ENCODE data around the gene RIC8A.
"Not testable (repeated sequence)": the region's sequence is repeated elsewhere in the genome, so short reads cannot be mapped to it uniquely, and the experiment has no call there.

The RIC8A gene

DNA sequence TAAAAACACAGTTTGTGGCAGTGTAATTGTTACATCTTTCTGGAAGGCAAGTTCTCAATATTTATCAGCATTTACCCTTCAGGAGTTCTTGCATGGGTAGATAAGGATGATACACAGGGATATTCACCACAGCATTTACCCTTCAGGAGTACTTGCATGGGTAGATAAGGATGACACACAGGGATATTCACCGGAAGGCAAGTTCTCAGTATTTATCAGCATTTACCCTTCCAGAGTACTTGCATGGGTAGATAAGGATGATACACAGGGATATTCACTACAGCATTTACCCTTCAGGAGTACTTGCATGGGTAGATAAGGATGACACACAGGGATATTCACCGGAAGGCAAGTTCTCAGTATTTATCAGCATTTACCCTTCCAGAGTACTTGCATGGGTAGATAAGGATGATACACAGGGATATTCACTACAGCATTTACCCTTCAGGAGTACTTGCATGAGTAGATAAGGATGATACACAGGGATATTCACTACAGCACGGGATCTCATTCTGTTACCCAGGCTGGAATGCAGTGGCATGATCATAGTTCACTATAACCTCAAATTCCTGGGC, 13.2 kb downstream of the RIC8A start:
- DNase-seq (ENCODE audit: low read depth): not testable (repeated sequence)

DNA sequence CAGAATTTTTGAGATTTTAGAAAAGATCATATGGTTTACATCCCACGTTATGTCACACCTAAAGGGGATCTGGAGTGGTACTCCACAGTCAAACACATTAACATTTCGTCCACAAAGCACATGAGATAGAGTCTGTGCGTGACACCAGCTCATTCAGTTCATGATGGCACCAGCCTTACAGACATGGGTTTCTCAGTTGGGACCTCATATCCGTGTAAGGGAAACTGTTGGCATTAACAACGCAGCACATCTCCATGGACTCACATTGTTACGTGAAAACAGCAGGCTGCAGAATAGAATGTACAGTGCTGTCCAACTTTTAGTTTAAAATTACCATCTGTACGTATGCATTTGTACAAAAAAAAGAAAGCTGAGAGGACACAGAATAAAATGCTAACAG, 14.0 kb downstream of the RIC8A start:
- DNase-seq (ENCODE audit: low read depth): no peak

DNA sequence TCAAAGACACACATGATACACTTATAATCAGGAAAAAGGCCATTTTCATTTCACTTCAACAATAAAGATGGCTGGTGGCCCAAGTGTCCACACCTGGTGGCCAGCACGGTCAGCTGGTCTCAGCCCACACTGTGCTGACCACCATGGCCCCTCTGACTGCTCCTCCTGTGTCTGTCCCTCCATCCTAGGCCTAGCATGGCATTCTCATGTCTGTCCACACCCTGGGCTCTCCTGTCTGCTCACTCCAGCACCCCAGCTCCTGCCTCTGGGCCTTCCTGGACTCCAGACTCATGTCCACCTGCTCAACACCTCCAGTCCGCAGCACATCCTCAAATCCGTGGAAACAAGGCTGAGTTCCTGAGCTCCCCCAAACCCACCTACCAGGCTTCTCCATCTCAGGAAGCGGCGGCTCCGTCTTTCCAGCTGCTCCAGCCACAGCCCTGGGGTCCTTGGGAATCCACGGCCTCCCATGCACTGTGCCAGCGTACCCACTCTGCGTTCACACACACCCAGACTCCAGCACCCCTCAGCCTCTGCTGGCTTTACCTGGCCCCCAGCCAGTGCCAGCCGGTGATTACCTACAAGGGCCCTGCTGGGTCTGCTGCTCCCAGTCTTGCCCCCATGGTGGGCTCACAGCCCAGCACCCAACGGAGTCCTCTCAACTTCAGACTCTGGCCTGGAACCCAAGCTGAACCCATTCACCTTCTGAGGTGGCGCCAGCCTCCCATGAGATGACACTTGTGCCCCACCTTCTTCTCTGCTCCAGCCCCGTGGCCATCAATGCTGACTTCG, 14.7 kb downstream of the RIC8A start:
- no peak for DNase-seq (ENCODE audit: low read depth)

DNA sequence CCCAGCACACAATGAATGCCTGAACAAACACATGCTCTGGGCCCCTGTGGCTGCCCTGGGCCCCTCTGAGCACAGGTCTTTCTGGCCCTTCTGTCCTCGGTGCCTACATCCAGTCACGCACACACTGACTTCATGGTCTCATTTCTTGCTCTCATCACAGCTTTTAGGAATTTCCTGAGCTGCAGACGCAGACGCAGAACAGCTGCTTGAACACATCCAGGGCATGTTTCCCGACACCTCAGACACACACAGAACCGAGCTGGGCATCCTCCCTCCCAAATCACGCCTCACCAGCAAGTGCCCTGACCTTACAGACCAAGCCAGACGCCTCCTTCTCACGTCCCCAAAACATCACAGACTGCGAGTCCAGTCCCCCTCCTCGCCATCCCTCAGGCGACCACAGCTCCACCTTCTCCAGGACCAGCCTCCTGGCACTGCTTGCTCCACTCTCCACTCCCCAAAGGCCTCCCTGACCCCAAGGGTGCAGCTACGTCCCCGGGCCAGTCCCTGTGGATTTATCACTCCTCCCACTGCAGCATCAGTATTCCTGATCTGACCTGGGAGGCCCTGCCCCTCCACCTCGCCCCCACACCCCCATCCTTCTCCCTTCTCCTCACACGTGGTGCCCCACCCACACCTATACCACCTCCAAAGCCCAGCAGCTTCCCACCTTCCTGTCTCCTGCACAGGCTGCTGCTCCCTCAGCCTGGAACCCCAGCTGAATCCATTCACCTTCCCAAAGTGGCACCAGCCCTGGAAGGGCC, 15.7 kb downstream of the RIC8A start:
- no peak for DNase-seq (ENCODE audit: low read depth)

DNA sequence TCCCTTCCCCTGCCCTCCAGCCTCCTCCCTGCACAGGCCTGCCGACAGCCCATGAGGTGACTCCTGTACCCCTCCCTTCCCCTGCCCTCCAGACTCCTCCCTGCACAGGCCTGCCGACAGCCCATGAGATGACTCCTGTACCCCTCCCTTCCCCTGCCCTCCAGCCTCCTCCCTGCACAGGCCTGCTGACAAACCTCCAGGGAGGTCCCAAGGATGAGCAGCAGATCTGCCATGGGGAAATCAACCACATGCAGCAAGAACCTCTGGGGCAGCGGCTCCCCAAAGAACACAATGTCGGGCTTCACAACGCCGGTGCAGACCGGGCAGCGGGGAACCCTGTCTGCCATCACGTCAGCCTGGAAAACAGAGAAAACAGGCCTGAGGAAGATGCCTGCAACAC, 16.4 kb downstream of the RIC8A start:
- no peak for DNase-seq (ENCODE audit: low read depth)

- DNase-seq (ENCODE audit: low read depth): no peak
Measured at GRCh38 chr11:224424-224823, 16.9 kb downstream of the RIC8A start.

DNA sequence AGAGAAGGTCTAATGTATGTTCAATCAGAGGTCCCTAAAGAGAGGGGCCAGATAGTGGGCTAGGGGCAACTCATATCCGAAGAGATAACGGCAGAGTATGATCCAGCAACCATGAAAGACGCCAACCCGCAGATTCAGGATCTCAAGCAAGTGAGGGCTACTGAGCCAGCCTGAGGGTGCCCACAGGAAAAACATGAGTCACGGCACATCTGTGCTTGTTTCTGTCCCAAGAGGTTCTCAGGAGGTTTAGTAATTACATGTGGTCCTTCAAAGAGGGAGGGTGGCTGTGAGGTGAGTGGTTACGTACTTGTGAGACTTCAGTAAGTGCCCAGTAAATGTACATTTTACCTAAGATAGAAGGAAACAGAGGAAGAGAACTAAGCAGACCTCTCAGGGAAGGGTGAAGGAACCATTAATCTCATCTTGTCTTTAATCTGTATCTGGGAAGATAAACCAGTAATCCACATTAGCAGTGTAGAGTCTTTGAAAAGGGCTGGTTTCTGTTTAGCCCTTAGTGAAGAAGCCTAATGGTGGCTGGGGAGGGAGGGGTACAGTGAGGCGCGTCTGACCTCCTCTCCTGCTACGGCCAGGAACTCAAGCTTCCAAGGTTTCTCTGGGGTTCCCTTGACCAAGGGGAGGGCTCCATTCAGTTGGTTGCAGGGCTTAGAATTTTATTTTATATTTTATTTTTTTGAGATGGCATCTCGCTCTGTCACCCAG, 18.4 kb downstream of the RIC8A start:
- no peak for DNase-seq (ENCODE audit: low read depth)

- DNase-seq (ENCODE audit: low read depth): no peak
Measured at GRCh38 chr11:227824-228379, 20.4 kb downstream of the RIC8A start.

DNA sequence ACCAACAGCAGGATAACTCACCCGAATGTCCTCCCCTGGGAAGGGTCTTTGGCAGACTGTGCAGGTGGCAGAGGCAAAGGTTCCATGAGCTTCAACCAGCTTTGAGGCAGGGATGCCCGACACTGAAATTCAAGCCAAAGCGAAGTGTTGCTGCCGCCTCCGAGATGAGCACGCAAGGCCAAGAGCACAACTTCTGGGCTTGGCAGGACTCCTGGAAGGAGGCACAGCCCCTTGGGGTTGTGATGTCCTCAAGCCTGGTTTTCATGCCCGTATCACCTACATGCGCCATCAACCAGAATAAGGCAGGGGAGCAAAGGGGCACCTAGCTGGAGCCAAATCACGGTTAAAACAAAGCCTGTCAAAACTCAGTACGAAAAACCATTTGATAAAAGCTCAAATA, 22.9 kb downstream of the RIC8A start:
- DNase-seq (ENCODE audit: low read depth): no peak

GRCh38 chr11:232783-233565, 25.5 kb downstream of the RIC8A start:
- DNase-seq (ENCODE audit: low read depth): no peak

DNA sequence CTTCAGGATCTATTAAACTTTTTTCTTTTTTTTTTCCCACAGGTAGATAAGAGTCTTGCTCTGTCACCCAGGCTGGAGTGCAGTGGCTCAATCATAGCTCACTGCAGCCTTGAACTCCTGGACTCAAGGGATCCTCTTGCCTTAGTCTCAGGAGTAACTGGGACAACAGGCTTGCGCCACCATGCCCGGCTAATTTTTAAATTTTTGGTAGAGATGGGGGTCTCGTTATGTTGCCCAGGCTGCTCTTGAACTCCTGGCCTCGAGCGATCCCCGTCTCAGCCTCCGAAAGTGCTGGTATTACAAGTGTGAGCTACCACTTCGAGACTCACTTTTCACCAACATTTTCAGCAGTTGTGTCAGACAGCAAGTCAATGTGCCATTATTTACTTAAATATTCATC, 27.7 kb downstream of the RIC8A start:
- no peak for DNase-seq (ENCODE audit: low read depth)

- no peak for DNase-seq (ENCODE audit: low read depth)
Measured at GRCh38 chr11:235609-235996, 28.1 kb downstream of the RIC8A start.

DNA sequence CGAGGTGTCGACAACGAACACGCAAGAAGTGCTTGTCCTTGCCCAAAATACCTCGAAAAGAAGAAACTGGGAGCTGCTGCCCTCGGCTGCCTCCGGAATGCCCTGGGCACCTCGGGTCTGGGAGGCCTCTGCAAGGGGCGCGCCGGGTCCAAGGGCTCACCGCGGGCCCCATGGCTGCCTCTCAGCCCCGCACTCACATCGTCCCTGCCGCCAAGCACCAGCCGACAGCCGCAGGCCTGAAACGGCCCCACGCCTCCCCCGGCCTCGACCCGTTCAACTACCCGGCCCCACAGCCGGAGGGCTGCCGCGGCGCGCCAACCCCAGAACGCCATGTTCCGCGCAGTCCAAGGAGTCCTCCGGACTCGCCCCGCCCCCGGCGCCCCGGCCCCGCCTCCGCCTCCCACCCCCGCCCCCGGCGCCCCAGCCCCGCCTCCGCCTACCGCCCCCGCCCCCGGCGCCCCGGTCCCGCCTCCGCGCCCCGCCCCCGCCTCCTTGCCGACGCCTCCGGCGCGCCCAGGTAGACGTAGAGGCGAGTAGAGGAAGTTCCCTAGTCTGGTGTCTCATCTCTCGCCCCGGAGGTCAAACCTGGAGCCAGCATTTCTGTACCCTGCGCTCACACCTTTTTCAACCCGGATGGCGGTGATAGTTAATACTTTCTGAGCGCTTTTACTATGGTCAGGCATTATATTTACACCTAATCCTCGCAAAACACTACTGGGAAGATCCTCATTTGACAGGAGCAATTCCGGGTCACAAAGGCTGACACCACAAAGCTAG, 28.7 kb downstream of the RIC8A start, which contains the start of gene SIRT3:
Gene SIRT3 (minus strand): TSS at position 346 of the 777 bp plus-strand sequence. CDS start 14 bp downstream, at position 332.
- DNase-seq (ENCODE audit: low read depth): peak; percentile 70

- peak; percentile 74 for DNase-seq (ENCODE audit: low read depth)
Measured at GRCh38 chr11:236774-237767, 29.6 kb downstream of the RIC8A start, which contains the start of gene PSMD13. TSS of gene PSMD13 (plus strand) at chr11:236976. CDS start at chr11:237050, 74 bp downstream.

DNA sequence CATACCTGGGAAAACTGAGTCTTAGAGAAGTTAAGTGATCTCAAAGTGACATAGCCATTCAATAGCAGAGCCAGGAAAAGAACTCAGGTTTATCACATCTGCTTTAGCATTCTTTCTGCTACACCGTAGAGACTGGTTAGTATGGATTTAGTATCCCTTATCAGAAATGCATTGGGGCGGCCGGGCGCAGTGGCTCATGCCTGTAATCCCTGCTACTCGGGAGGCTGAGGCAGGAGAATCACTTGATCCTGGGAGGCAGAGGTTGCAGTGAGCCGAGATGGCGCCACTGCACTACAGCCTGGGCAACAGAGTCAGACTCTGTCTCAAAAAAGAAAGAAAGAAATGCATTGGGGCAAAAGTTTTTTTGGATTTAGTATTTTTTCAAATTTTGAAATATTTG, 30.8 kb downstream of the RIC8A start:
- DNase-seq (ENCODE audit: low read depth): not testable (repeated sequence)

GRCh38 chr11:240315-240714, 32.8 kb downstream of the RIC8A start:
- no peak for DNase-seq (ENCODE audit: low read depth)

GRCh38 chr11:241634-242033, 34.1 kb downstream of the RIC8A start:
- DNase-seq (ENCODE audit: low read depth): no peak

DNA sequence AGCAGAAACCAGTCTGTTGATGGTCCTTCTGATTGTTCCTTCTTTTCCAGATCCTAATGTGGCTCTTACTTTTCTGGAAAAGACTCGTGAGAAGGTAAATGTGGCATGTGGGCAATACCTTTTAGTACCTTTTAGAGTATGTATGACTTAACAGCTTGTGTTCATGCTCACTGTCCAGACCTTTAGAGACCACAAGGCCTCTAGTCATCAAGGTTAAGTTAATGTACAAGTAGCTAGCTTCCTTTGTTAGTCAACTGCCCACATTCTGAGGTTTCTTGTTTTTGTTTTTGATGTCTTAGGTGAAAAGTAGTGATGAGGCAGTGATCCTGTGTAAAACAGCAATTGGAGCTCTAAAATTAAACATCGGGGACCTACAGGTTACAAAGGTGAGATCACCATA, 36.9 kb downstream of the RIC8A start:
- no peak for DNase-seq (ENCODE audit: low read depth)

- no peak for DNase-seq (ENCODE audit: low read depth)
Measured at GRCh38 chr11:249062-249461, 41.6 kb downstream of the RIC8A start.

Data from fibroblast of gingiva (primary cell).